Measurements from ENCODE around the gene THSD8. TPM values are rescaled to one million over a fixed set of nuclear protein-coding genes. Genes with fewer than 3 reads are reported as not detected.

The THSD8 gene
- total RNA-seq, 1 donor from 2014 or later, result 16.5 TPM

GRCh38 chr19:12759686-12760085 lies 42.2 kb upstream of the THSD8 start:
- peaks cover 7% of the 10 kb centered on the region for H3K36me3 Mint-ChIP-seq (ENCODE audit: insufficient read depth)
- no peak overlapping the region for H3K4me3 Mint-ChIP-seq (ENCODE audit: low read depth)
- H3K4me1 Mint-ChIP-seq (ENCODE audit: low read depth), result peaks cover 5% of the 10 kb centered on the region
- H3K27ac Mint-ChIP-seq, result no peak overlapping the region
- H3K9me3 Mint-ChIP-seq (ENCODE audit: low read depth), result no peaks in the 10 kb centered on the region
- DNase-seq (ENCODE audit: low spot score, unreplicated experiment), result no peak
- no peaks in the 10 kb centered on the region for H3K27me3 Mint-ChIP-seq
- no peak for TF ChIP-seq CTCF (IDR thresholded peaks at IDR 0.05; ENCODE audit: unreplicated experiment)

- TF ChIP-seq CTCF (IDR thresholded peaks at IDR 0.05; ENCODE audit: unreplicated experiment), result no peak
- DNase-seq (ENCODE audit: low spot score, unreplicated experiment), result no peak
- no peaks in the 10 kb centered on the region for H3K27me3 Mint-ChIP-seq
- H3K4me3 Mint-ChIP-seq (ENCODE audit: low read depth), result no peak overlapping the region
- no peaks in the 10 kb centered on the region for H3K4me1 Mint-ChIP-seq (ENCODE audit: low read depth)
- H3K36me3 Mint-ChIP-seq (ENCODE audit: insufficient read depth), result peaks cover 20% of the 10 kb centered on the region
- no peaks in the 10 kb centered on the region for H3K9me3 Mint-ChIP-seq (ENCODE audit: low read depth)
- no peak overlapping the region for H3K27ac Mint-ChIP-seq
Measured at GRCh38 chr19:12763100-12763499, 38.8 kb upstream of the THSD8 start.

GRCh38 chr19:12764698-12765097 lies 37.2 kb upstream of the THSD8 start:
- Mint-ChIP-seq H3K4me3 (ENCODE audit: low read depth) (no peak overlapping the region), H3K27me3 (no peaks in the 10 kb centered on the region), H3K4me1 (ENCODE audit: low read depth) (peaks cover 2% of the 10 kb centered on the region), H3K27ac (no peak overlapping the region), H3K36me3 (ENCODE audit: insufficient read depth) (peaks cover 21% of the 10 kb centered on the region), H3K9me3 (ENCODE audit: low read depth) (no peaks in the 10 kb centered on the region)
- DNase-seq (ENCODE audit: low spot score, unreplicated experiment), result no peak
- TF ChIP-seq CTCF (IDR thresholded peaks at IDR 0.05; ENCODE audit: unreplicated experiment), result no peak

- peak; percentile 72 for TF ChIP-seq CTCF (IDR thresholded peaks at IDR 0.05; ENCODE audit: unreplicated experiment)
- Mint-ChIP-seq H3K27me3 (no peaks in the 10 kb centered on the region), H3K27ac (no peak overlapping the region), H3K36me3 (ENCODE audit: insufficient read depth) (peaks cover 18% of the 10 kb centered on the region), H3K9me3 (ENCODE audit: low read depth) (no peaks in the 10 kb centered on the region), H3K4me1 (ENCODE audit: low read depth) (peaks cover 2% of the 10 kb centered on the region), H3K4me3 (ENCODE audit: low read depth) (peak overlapping the region; percentile 55)
- peak; percentile 70 for DNase-seq (ENCODE audit: low spot score, unreplicated experiment)
Measured at GRCh38 chr19:12766051-12766521, 35.8 kb upstream of the THSD8 start.

GRCh38 chr19:12767150-12767549 lies 34.7 kb upstream of the THSD8 start:
- DNase-seq (ENCODE audit: low spot score, unreplicated experiment), result no peak
- Mint-ChIP-seq H3K27ac (no peak overlapping the region), H3K4me1 (ENCODE audit: low read depth) (peaks cover 2% of the 10 kb centered on the region), H3K27me3 (no peaks in the 10 kb centered on the region), H3K36me3 (ENCODE audit: insufficient read depth) (peaks cover 18% of the 10 kb centered on the region), H3K4me3 (ENCODE audit: low read depth) (no peak overlapping the region), H3K9me3 (ENCODE audit: low read depth) (no peaks in the 10 kb centered on the region)
- no peak for TF ChIP-seq CTCF (IDR thresholded peaks at IDR 0.05; ENCODE audit: unreplicated experiment)
